Transverse colon (tissue), 3 donors: Measurements from ENCODE around the gene TMPRSS12.

Experiments
- EP300 ChIP-seq: sonication (generic); formaldehyde crosslinking; IDR thresholded peaks from one replicate; pipeline ENCODE4 v1.6.1; 2017; ENCODE audit warnings: antibody characterized with exemption, low read depth
- POLR2A ChIP-seq: fragments of 450-650 bp; IDR thresholded peaks from one replicate; pipeline ENCODE4 v1.6.1; 2016; ENCODE audit warnings: antibody characterized with exemption, mild to moderate bottlenecking, moderate library complexity
- TF ChIP-seq, protein P1 (sequence below), 5 experiments: fragments of 200-600 bp in 3 of 5; fragments of 450-650 bp in 2 of 5; sonication (generic) in 3 of 5; IDR thresholded peaks; 1 replicate in 2 of 5; 2 replicates in 3 of 5; pipeline ENCODE4 v1.5.1; 2016 to 2017; ENCODE audit warnings: antibody characterized with exemption in 5 of 5, inconsistent platforms in 3 of 5, mild to moderate bottlenecking in 2 of 5, moderate library complexity in 1 of 5

DNA sequence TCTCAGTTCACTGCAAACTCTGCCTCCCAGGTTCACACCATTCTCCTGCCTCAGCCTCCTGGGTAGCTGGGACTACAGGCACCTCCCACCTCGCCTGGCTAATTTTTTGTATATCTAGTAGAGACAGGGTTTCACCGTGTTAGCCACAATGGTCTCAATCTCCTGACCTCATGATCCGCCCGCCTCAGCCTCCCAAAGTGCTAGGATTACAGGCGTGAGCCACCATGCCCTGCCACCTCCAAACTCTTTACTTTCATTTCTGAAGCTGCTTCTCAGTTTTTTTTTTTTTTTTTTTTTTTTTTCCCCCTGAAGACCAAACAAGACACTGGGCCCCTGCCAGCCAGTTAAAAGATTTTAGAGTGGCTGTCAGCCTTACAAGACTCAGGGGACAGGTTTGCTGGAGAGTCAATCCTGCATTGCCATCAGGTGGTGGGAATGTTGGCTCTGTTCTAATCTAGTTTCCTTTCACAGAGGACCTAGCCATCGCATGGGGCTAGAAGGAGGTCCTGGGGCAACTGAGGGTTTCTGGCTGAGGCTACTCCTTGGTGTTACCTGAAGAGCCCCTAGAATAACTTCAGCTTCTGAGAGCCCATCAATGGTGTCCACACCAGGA is 72.3 kb downstream of the TMPRSS12 start:
- TF ChIP-seq, protein P1, sequence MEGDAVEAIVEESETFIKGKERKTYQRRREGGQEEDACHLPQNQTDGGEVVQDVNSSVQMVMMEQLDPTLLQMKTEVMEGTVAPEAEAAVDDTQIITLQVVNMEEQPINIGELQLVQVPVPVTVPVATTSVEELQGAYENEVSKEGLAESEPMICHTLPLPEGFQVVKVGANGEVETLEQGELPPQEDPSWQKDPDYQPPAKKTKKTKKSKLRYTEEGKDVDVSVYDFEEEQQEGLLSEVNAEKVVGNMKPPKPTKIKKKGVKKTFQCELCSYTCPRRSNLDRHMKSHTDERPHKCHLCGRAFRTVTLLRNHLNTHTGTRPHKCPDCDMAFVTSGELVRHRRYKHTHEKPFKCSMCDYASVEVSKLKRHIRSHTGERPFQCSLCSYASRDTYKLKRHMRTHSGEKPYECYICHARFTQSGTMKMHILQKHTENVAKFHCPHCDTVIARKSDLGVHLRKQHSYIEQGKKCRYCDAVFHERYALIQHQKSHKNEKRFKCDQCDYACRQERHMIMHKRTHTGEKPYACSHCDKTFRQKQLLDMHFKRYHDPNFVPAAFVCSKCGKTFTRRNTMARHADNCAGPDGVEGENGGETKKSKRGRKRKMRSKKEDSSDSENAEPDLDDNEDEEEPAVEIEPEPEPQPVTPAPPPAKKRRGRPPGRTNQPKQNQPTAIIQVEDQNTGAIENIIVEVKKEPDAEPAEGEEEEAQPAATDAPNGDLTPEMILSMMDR (IDR thresholded peaks at IDR 0.05): no peak
- TF ChIP-seq EP300: no peak
- no peak for TF ChIP-seq POLR2A
